ENCODE measurements around the gene PRICKLE2.
A peak's percentile ranks its signal among the peaks of the same experiment; 100 is the strongest.

Gene PRICKLE2

DNA sequence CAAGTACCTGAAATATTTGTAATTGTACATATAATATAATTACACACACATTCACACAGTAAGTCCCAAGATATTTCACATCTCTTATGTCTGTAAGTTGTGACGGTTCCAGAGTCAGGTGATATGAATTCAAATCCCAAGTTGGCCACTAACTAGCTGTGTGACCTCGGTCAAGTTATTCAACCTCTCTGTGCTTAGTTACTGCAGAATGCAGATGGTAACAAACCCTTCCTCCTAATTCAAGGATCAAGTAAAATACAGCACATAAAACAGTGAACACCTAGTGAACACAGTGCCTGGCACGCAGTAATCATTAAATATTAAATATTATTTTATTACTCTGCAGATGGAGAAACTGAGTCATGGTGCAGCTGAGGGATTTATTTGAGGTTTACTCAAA lies 6.9 kb downstream of the PRICKLE2 start:
- no peak for DNase-seq

DNA sequence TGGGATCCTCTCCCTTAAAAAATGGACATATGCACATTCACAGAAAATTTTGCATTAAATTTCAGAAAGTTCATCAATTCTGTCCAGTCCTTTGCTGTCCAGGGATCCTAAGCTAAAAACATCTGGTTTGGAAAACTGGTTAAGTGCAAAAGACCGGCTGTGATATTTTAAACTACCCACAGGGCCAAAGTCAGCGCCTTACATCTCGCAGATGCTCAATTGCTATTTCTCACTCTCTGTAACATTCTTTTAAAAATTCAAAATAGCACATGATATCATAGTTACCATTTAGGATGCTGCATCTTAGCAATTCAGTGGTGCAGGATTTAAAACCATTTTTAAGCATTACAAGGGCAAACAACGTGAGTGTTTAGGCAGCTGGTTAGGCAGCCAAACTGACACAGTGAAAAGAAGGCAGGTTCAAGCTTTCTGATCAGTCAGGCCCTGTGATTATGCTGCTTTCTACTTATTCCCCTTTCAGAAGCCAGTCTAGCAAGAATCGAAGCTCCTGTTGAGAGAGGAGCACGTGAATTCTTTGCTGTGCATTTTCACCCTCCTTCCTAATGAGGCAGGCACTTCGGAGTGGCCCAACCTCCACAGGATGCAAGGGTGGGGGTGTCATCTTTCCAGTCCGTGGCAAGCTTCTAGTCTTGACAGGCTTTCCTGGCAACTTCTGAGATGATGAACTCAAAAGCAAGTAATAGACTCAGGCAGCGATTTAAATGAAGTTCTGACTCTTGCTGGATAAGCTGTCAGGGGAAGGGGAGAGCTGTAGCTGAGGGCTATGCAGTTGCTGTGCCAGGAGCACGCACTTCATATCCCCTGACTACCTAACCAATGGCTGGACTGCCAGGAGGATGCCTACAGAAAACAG lies 8.8 kb downstream of the PRICKLE2 start:
- DNase-seq: peak; percentile 38

DNA sequence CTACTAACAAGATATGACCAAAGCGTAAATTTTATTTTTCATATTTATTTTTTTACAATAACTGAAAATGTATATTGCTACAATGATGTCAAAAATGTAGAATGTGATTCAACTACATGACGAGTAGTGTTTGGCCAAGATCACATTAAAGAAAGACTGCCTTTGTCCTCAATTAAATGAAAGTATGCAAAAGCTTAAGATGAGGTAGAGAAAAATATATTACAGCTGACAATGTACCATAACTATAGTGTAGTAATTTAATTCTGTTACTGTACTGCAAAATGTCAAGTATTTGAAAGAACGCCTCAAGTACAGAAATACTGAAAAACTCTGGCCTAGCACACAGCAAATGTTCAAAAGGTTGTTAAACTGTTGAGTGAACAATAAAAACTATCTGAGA lies 9.7 kb downstream of the PRICKLE2 start:
- DNase-seq: no peak

DNA sequence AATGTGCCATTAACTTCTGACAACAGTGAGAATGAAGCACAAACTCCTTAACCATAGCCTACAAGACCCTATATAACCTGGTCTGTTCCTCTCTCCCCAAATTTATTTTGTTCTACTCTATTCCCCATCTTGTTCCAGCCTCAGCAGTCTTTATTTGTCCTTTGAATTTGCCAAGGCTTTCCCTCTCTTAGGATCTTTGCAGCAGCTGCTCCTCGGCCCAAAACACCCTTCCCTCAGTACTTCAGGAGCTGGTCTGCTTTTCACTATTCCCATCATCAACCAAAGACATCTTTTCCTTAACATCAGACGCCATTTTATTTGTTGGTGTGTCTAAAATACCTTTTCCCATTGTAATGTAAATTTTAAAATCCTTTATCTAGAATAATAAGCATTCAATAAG lies 10.2 kb downstream of the PRICKLE2 start:
- DNase-seq: no peak

DNA sequence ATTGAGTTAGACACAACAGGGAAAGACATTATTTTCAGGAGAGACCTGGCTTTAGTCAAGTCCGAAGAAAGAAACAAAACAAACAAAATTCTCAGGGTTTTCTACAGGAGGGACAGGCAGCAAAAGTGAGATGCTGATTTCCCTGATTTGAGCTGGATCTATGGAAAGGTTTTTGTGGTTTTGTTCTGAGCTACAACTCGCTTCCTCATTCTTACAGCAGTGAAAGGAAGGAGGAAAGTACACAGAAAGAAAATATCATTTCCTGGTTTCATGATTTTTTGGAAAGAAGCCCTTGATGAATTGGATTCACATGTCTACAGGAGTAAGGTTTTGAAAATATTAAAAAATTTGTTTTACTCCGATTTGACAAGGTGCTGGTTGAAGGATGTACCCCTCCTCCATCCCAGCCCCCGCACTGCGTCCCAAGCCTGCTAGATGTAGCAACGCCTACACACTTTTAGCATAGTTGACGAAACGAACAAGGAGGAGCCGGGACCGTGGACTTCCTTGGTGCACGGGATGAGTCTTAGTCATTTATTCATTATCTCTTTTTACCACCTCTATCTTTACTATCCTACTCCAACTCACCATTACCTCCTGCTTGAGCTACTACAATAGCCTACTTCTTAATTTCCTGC lies 10.8 kb downstream of the PRICKLE2 start:
- peak; percentile 59 for DNase-seq

DNA sequence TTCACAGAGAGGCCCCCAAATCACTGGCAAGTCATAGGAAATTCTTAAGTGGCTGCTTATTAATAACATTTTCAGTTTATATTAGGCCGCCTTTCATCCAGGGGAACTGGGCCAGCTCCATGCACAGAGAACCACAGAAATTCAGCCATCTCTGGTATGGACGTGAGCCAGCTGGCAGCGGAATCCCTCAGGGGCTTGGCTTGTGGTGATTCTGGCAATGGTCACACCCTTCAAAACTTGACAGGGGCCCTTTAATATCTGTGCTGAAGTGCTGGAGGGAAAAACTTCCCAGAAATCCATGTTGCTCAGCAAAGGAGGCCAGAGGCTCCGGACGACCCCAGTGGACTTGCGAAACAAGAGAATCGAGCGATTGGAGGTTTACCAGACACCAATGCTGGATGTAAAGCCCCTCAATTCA lies 11.3 kb downstream of the PRICKLE2 start:
- DNase-seq: peak; percentile 86

DNA sequence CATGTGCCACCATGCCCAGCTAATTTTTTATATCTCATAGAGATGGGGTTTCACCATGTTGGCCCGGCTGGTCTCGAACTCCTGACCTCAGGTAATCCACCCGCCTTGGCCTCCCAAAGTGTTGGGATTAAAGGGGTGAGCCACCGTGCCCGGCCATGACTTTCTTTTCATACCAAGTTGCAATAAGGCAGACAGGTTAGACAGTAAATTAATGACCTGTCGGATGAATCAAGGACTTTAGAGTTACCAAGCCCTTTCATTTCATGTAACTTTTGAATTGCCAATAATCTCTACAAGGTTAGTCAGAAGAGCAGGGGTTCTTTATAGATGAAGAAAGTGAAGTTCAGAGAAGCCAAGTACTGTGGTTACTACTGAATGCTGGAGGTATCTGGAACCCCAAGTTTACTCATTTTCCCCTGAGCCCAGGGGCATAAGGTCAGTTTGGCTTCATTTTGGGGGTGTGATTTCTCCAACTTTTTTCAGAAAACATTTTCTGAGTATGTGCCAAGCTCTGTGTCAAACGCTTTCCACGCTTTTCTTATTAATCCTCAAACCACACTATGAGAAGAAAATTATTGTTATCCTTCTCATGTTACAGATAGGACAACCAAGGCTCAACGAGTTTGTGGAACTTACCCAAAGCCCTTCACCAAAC lies 11.9 kb downstream of the PRICKLE2 start:
- no peak for DNase-seq

DNA sequence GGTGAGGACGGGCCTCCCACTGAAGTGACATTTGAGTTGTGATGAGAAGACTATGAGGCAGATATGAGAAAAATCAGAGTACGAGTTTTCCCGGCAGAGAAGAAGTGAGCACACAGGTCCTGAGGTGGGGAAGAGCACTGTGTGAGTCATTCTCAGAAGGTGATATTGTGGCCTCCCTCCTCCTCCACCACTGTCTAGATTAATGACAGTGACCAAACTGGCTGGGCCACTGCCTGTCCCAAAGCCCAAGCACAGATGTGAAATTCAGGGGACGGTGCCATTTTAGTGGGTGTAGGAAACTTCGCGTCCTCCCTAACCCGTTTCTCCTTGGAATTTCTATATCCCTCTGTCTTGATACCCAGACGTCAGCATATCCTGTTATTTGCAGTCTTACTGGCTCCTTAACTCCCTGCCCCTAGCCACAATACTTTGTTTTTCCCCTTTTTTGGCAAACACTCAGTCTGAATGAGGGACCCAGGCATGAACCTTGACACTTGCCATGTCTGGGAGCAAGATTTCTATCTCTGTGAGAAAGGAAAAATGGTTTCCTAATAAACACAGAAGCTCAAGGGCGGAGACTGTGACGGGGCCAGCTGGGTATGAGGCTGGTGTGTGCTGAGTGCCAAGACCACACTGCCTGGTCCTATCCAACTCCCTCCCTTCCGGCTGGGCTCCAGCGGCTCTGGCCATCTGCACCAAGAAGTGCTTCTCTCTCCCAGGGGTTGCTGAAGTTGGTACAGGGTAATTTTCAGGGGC lies 15.2 kb downstream of the PRICKLE2 start:
- no peak for DNase-seq

DNA sequence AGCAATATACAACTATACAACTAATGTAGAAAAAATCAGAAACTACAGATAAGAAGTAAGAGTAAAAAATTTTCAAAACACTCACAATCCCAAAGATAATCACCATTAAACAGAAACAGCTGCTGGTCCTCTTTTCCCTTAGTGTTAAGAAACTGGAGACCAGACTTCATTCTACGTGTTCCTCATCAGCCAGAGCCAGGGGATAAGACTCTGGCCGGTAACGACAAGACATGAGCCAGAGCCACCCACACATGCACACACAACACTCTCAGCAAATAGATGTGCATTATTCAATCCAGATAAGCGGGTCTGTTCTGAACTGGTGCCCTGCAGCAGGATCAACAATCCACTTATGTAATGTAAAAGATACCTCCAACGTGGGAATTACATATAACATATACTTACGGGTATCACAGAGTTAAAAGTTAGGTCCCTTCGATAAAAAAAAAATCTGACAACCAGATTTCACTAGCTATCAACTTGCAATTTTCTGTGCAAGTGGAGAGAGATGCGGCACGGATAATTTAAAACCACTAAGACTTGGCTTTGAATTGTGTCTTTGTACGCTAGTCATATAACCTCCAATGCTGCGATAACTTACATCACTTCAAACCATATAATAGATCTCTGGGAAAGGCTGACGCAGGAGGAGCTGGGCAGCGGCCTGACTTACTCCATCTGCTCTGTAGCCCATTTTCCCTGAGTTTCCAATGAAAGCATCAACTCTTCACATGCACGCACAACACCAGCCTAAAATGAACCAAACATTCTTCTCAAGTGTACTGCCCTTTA lies 17.8 kb downstream of the PRICKLE2 start:
- no peak for DNase-seq

DNA sequence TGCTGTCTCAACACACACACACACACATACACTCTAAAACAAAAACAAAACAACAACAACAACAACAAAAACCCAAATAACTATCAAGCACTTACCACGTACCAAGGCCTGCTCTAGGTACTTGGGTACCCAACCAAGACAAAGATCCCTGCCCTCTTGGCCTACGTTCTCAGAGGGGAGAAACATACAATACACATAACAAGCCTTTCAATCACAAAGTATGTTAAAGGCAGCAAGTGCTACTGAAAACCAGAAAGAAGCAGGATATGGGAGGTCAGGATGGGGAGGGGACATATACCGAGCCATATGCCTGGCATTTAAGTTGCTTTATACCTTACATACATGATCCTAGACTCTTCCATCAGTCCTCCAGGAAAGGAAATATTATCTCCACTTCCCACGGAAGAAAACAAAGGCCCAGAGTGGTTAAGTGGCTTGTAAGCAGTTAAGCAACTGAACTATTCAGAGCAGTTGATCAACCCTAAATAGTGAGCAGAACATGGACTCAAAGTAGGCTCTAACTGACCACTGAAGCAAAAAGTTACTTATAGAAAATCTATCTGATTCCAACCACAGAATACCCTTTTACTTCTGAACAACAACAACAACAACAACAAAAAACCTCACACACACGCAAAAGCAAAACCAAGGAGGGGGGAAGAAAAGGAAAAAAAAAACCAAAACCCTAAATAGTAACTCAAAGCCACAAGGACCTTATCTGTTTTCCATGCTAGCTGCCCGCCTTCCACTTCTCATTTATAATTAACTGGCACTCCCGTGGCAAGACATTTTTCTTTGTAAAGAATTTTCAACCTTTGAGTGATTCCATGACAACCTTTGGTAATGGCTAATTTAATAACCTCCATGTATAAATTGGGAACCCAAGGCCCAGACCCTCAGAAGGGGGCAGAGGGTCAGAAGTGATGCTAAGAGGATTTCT lies 21.0 kb downstream of the PRICKLE2 start:
- DNase-seq: no peak

DNA sequence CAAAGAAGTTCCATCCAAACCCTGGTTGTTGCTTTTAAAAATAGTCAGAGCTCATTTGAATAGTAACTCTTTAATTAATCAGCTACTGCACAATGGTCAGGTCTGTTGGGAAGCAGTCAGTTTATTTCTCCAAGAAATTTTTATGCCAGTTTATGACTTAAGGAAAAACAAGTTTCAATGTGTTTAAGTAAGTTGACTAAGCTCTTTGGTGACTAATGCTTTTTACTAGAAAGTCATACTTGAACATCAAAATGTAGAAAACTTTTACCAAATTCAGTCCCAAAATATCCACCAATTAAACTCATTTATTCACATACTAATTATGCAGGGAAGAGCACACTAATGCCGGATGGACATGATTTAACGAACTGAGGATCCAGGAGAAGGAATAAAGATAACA lies 22.1 kb downstream of the PRICKLE2 start:
- no peak for DNase-seq

DNA sequence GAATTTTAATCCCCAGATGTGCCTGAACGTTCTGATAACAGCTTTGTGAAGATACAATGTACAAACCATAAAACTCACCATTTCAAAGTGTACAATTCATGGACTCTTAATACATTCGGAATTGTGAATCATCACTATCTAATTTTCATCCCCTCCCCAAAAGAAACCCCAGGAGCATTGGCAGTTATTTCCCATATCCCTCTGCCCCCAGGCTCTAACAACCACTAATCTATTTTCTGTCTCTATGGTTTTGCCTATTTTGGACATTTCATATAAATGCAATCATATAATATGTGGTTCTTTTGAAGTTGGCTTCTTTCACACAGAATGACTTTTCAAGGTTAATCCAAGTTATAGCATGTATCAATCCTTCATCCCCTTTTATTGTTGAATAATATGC lies 25.3 kb downstream of the PRICKLE2 start:
- no peak for DNase-seq

DNA sequence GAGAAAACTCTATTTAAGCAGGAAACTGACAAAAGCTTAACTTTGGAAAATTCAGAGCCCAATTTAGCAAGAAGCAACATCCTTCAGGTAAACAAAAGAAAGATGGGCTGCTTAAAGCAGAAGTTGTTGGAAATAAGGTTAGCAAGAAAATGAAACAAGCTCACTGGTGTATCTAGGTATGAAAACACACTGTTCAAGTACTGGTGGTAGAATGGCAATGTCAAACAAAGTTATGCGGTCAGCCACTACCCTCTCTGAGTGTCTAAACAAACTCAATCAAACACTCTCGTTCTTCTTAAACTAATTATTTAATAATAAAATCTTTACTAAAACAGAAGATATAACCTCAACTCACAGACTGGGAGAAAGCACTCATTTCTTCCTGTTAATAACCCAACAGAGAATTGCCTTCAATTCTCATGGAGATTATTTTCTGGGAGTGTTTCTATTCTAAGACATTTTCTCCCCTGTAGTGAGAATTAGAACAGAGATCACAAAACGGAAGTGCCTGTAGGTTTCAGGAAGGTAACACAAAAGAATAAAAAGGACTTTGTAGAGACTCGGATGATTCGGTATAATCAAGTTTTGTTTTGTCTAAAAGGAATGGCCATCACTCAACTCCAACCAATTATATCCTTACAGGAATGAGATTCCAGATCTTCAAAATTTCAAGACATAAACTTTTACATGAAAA lies 28.9 kb downstream of the PRICKLE2 start:
- no peak for DNase-seq

DNA sequence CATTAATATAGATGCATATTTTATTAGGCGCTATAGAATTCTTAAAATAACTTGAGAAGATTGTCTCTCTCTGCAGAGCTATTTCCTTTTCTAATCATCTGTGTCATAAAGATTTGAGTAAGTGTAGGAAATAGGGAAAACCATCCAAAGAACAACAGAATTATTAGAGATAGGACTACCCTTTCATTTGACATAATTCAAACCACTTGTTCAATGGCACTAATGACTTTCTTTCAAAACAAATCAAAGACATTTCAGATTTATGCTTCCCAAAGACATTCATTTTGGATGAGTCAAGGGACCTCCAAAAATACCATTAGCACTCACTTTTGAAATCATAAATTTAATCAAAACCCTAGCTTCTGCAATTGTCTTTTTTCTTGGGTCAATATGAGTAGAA lies 29.5 kb downstream of the PRICKLE2 start:
- DNase-seq: peak; percentile 31

DNA sequence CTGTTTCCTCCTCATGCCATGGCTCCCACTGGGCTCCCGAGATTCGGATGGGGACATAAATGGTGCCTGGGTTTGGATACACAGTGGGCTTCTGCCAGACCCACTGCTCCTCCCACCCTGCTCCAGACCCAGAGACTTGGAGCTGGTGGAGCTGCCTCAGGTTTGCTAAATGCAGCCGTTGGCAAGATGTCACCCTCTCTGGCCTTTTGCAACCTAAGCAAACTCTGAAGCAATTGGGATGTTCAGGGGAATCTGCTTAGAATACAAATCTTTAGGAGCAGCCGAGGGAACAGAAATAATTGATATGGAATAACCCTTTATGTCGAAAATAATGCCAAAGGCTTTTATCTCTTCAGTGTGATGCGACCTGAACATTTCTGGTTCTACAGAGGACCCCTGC lies 33.4 kb downstream of the PRICKLE2 start:
- DNase-seq: no peak

DNA sequence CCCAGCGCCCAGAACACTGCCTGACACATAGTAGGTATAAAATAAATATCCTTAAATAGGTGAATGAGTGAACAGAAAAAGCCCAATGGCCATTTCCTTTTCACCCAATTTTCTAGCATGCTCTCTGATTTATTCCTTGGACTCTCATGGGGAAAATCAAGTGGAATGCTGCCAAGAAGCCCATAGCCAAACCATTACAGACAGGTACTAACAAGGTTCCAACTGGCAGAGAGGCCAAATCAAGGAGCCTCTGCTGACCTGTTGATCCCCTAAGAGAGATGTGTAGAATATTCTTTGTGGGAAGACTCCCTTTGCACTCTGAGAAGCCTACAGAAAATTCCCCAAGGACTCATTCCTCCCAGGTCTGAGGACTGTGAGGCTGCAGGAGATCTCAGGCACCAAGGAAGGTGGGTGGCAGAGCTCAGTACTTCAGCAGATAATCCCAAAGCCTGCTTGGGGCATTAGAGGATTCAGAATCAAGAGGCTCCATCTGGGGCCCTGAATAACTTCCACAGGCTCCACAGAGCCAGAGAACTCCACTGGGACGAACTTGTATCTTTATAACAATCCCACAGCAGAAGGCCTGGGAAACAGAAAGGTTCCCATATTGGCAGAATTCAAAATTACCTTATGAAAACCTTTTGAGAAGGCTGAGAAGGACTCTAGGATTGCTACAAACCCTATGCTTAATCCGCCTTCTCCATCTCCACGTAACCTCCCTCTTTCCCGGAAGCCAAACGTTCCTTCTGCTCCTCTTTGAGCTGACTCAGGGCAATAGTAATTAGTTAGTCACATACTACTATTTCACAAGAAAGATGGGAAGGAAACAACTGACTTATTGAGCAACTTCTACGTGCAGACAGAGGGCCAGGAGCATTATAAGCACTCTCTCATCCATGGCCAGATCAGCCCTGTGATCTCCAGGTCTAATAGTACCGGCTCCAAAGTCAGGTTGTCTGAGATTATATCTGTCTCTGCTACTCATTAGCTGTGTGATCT lies 34.5 kb downstream of the PRICKLE2 start:
- DNase-seq: peak; percentile 85

DNA sequence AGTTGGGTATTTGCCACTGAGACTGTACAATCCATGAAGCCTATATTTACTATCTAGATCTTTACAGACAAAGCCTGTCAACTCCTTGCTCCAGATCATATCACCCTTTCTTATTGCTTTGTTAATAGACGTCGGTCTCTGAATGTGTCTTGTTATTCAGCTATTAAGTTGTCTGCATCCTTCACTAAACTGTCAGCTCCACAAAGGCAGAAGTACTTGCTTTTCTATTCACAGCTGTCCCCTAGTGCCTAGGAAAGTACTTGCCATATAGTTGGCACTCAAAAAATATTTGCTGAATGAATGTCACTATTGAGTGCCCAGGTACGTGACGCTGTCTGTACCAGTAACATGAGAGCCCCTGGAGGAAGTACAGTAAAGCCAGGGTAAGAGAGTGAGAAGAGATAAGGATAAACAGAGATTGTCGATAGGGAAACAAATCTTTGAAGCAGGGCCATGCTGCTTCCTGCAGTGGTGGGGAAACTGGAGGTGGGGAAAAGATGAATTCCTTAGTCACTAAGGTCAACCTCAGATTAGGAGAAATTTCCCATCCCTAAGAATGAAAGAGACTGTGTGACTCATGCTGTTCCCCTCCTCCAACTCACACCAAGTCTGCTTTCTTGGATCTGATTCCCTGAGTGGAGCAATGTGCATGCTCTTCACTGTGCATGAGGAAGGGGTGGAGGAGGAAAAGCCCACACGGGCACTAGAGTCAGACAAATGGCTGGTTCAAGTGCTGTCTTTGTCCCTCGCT lies 36.3 kb downstream of the PRICKLE2 start:
- peak; percentile 95 for DNase-seq

All from EL (cell line).